Vagina (tissue), 2 donors: ENCODE data around the gene B4GALNT1.

Experiments used
- CTCF ChIP-seq, 3 experiments: fragments of 450-650 bp in 2 of 3; fragments of 200-600 bp in 1 of 3; sonication (generic) in 1 of 3; IDR thresholded peaks; one replicate each; pipeline ENCODE4 v1.5.1; 2017 to 2019; ENCODE audit warnings: antibody characterized with exemption in 3 of 3, mild to moderate bottlenecking in 2 of 3, moderate library complexity in 2 of 3
- POLR2A ChIP-seq, 2 donors: fragments of 450-650 bp; IDR thresholded peaks; one replicate each; pipeline ENCODE4 v1.6.1; 2017; ENCODE audit warnings: antibody characterized with exemption in 2 of 2, mild to moderate bottlenecking in 2 of 2, moderate library complexity in 2 of 2

GRCh38 chr12:57623811-57624390 lies 9.1 kb downstream of the B4GALNT1 start:
- TF ChIP-seq CTCF (IDR thresholded peaks at IDR 0.05): no peak
- no peak for TF ChIP-seq POLR2A (IDR thresholded peaks at IDR 0.05)
